GM12873 (cell line): Measurements from ENCODE around the gene CYP46A1.

Experiments used
- TF ChIP-seq, protein P1 (sequence below): IDR thresholded peaks from 2 replicates; pipeline ENCODE4 v1.5.1; 2012; ENCODE audit warnings: low read depth, mild to moderate bottlenecking, moderate library complexity, low read length, control low read depth; ENCODE audit not compliant: insufficient read depth; ENCODE audit errors: missing control alignments

CYP46A1 gene

DNA sequence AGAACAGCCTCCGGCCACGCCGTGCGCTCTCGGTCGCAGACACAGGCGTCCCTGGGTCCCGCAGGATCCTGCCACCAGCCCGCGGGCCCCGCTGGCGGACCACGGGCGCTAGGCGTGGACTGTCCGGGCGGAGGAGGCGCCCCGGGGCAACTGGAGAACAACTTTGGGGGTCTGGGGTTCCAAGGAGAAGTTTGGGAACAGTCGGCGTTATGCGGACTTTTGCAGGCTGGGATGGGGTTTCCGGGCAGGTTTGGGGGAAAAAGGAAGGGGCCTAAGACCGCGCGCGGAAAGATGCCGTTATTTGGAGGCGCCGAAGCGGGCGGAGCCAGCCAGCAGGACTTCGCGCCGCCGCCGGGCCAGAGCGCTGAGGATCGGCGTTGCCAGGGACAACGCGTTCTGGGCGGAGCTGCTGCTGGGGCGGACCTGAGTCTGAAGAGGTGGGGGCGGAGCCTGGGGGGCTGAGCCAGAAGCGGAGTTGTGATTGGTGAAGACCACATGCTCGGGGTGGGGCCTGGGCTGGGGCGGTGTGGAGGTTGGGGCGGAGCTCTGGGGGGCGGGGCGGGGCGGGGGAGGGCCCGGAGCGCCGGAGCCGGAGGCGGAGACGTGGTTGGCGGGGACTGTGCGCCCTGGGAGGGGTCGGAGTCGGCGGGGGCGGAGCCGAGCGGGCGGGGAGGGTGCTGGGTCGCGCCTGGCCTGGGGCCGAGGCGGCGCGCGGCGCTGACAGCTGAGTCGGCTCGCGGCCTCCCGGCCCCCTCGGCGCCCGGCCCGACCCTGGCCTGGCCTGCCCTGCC is at the start of gene CYP46A1:
TSS of gene CYP46A1 (plus strand) at position 680 of the 791 bp plus-strand sequence. CDS start 120 bp downstream, outside the sequence.
- TF ChIP-seq, protein P1, sequence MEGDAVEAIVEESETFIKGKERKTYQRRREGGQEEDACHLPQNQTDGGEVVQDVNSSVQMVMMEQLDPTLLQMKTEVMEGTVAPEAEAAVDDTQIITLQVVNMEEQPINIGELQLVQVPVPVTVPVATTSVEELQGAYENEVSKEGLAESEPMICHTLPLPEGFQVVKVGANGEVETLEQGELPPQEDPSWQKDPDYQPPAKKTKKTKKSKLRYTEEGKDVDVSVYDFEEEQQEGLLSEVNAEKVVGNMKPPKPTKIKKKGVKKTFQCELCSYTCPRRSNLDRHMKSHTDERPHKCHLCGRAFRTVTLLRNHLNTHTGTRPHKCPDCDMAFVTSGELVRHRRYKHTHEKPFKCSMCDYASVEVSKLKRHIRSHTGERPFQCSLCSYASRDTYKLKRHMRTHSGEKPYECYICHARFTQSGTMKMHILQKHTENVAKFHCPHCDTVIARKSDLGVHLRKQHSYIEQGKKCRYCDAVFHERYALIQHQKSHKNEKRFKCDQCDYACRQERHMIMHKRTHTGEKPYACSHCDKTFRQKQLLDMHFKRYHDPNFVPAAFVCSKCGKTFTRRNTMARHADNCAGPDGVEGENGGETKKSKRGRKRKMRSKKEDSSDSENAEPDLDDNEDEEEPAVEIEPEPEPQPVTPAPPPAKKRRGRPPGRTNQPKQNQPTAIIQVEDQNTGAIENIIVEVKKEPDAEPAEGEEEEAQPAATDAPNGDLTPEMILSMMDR: no peak

DNA sequence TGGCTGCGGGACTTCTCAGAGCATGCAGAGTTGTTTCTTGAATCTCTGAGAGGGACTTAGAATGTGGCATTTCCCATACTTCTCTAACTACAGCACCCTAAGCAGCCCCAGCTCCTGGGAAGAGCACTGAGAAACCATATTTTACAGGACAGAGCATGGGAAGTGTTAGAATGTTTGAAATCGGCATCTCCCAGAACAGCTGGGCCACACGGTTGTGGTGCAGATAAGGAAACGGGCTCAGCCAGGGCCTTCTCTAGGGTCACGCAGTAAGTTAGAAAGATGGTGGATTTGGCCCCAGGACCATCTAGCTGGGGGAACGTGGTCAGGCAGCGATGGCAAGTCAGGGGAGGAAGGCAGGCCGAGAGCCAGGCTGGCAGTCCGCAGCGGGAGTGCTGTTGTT is 49.7 kb upstream of the CYP46A1 start:
- TF ChIP-seq, protein P1: no peak

DNA sequence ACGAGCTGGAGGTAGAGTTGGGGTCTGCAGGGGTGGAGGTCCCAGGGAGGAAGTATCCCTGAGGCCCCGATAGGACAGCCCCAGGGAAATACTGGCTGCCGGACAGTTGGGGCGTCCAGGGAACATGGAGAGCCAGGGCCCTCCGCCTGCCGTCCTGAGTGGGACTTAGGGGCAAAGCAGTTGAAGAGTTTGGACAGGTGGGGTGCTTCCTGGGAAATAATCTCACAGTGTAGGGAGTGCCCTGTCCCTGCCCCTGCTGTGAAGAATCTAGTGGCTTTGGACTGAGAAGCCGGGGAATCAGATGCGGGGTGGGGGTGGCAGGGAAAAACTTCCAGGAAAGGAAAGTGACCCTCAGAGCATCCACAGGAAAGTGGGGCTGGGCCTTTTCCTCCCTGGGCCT is 49.0 kb upstream of the CYP46A1 start:
- TF ChIP-seq, protein P1: no peak

DNA sequence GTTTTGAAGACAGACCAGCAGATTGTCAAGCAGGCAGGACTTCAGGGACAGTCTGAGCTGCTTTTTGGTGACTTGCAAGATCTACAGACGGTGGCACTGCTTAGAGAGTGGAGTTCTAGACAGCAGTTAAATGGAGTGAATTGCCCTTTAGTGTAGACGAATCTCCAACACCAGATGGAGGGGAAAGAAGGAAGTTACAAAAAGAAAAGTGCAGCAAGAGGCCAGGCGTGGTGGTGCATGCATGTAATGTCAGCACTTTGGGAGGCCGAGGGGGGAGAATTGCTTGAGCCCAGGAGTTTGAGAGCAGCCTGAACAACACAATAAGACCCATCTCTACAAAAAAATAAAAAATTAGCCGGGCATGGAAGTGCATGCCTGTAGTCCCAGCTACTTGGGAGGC is 47.6 kb upstream of the CYP46A1 start:
- TF ChIP-seq, protein P1: no peak

DNA sequence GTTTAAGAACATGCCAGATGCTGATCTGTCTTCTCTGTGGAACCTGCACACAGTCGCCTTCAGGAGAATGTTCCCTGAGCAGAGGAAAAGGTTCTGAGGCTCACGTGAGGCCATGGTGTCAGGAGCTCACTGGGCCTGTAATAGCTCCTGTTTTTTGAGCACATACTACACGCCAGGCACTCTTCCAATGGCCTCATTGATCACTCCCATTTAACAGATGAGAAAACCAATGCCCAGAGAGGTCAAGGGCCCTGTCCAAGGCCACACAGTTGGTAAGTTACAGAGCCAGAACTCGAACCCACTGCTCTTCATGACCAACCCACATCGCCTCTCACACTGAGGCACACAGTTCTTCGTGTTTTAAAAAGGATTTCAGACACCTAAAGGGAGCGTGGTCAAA is 46.5 kb upstream of the CYP46A1 start:
- TF ChIP-seq, protein P1: no peak

DNA sequence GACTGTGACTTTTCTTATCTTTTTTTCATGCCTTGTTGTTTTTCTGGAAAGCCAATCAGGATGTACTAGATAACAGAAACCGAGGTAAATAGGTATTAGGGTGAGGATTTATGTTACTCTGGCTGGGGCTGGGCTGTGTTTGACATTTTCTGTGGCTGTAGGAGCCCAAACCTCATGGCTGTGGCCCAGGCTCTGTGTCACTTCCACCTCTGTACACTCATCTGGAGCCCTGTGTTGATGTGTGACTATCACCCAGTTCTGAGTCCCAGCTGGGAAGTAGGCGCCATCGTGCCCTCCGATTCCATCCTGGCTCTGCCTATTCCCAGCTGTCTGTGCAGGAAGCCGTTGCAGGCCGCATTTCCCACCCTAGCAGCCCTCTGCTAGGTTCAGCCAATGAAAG is 40.8 kb upstream of the CYP46A1 start:
- TF ChIP-seq, protein P1: no peak

DNA sequence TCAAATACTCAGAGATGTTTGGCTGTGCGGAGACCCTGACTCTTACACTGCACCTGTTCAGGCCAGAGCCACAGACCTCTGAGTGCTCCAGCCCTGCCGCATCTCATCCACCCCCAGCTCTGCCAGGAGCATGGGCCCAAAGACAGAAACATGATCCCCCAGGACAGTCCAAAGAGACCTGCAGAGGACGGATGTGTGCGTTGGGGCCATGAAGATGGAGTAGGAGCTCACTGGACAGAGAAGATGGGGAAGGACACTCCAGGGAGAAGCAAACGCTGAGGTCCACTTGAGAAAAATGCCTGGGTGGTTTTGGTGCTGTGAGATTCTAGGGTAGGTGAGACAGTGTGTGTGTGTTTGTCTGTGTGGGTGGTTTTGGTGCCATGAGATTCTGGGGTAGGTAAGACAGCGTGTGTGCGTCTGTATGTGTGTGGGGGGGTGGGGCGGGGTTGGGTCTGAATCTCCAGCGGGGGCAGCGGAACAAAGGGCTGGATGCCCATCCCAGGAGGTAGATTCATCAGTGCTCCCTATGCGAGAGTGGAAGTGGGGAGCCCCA is 40.0 kb upstream of the CYP46A1 start:
- TF ChIP-seq, protein P1: no peak
